ENCODE data around the gene C3orf52.

GRCh38 chr3:112101916-112102315, 15.7 kb downstream of the C3orf52 start:
- TF ChIP-seq CTCF (conservative IDR thresholded peaks at IDR 0.05 in 1 of 2, IDR thresholded peaks at IDR 0.05 in 1 of 2; ENCODE audit: low read depth in 1 of 2, low read length in 2 of 2) (no peak), EZH2 (IDR thresholded peaks at IDR 0.05; ENCODE audit: low read length, missing control alignments) (no peak)

Data from fibroblast of lung (primary cell).